Esophagus squamous epithelium (tissue), 5 donors: ENCODE results near the gene PITRM1. TPM values are rescaled to one million over a fixed set of nuclear protein-coding genes. Genes with fewer than 3 reads are reported as not detected.
A peak's percentile ranks its signal among the peaks of the same experiment; 100 is the strongest.

Experiments
- DNase-seq: peaks from one replicate; lab custom pipeline; 2025; lab: John Stamatoyannopoulos, UW
- H3K27ac ChIP-seq, 4 donors: fragments of 200-600 bp; sonication (generic); one replicate each; pipeline ENCODE4 v1.5.1; 2016 to 2019; ENCODE audit warnings: mild to moderate bottlenecking in 1 of 4
- H3K27me3 ChIP-seq, 4 donors: fragments of 200-600 bp; sonication (generic); 1 replicate in 3 of 4; 2 replicates in 1 of 4; pipeline versions ENCODE4 v1.5.1 to v1.6.0; 2017 to 2021; ENCODE audit warnings: antibody characterized with exemption in 1 of 4
- H3K36me3 ChIP-seq, 3 donors: fragments of 200-600 bp; sonication (generic); one replicate each; pipeline ENCODE4 v1.5.1; 2016 to 2019
- H3K4me1 ChIP-seq, 3 donors: fragments of 200-600 bp; sonication (generic); one replicate each; pipeline ENCODE4 v1.5.1; 2017 to 2019
- H3K4me3 ChIP-seq, 4 donors: fragments of 200-600 bp; sonication (generic); 1 replicate in 3 of 4; 2 replicates in 1 of 4; pipeline ENCODE4 v1.5.1; 2016 to 2019; ENCODE audit warnings: mild to moderate bottlenecking in 2 of 4, moderate library complexity in 1 of 4
- H3K9me3 ChIP-seq, 3 donors: fragments of 200-600 bp; sonication (generic); one replicate each; pipeline ENCODE4 v1.5.1; 2016 to 2019
- CTCF ChIP-seq, 6 experiments: fragments of 450-650 bp in 4 of 6; fragments of 200-600 bp in 2 of 6; sonication (generic) in 2 of 6; IDR thresholded peaks; one replicate each; pipeline ENCODE4 v1.5.1; 2016 to 2019; ENCODE audit warnings: antibody characterized with exemption in 6 of 6, mild to moderate bottlenecking in 4 of 6, moderate library complexity in 4 of 6
- POLR2A ChIP-seq, 4 donors: fragments of 450-650 bp; IDR thresholded peaks; one replicate each; pipeline ENCODE4 v1.6.1; 2017; ENCODE audit warnings: antibody characterized with exemption in 4 of 4, mild to moderate bottlenecking in 4 of 4, moderate library complexity in 3 of 4
- WGBS, 2 donors: methylation state at CpG; one replicate each; pipeline ENCODE4 v1.1.5; 2018; 5-methylcytosine and 5-hydroxymethylcytosine counted together
- intact Hi-C: fragments of 100-400 bp; cut with DNase I; formaldehyde crosslinking; loops from one replicate; pipeline ENCODE4 v1.15.0; 2022
- total RNA-seq, 4 donors: library from RNA; depleted of rRNA; stranded (reverse); fragments of >200 nt; gene quantifications; one replicate each; pipeline ENCODE4 v1.1.0, GENCODE V29; 2016
- donor health status: DM: yes; HTN: yes; CAD: no.

PITRM1 gene
- total RNA-seq, 4 donors from 2014 or later = 59.2 to 72.5 (median 65.9) TPM

- Histone ChIP-seq H3K4me3 (no peak overlapping the region), H3K4me1 (peaks cover 0 to 50% (median 13%) of the 10 kb centered on the region in 3 donors), H3K36me3 (peaks cover 7 to 95% (median 16%) of the 10 kb centered on the region in 3 donors), H3K27ac (no peak overlapping the region), H3K9me3 (no peaks in the 10 kb centered on the region), H3K27me3 (no peaks in the 10 kb centered on the region)
- intact Hi-C loops = no loop called here
- WGBS, 2 donors = 87 to 100% methylated on average over 2 to 11 of the region's 19 CpGs
- no peak for TF ChIP-seq POLR2A (IDR thresholded peaks at IDR 0.05)
- no peak for TF ChIP-seq CTCF (IDR thresholded peaks at IDR 0.05)
- no peak for DNase-seq
These were observed 59.2 kb downstream of the PITRM1 start for GRCh38 chr10:3113343-3113720.

GRCh38 chr10:3111621-3112163 lies 60.9 kb downstream of the PITRM1 start:
- peaks cover 5 to 66% (median 22%) of the 10 kb centered on the region in 3 donors for H3K4me1 ChIP-seq
- H3K27ac ChIP-seq = peak overlapping the region in 2 of 4 donors; percentile 21 to 48
- intact Hi-C loops = no loop called here
- TF ChIP-seq POLR2A (IDR thresholded peaks at IDR 0.05) (no peak), CTCF (IDR thresholded peaks at IDR 0.05) (no peak)
- WGBS, 2 donors = 64 to 69% methylated on average over 10 to 15 of the region's 15 CpGs
- H3K9me3 ChIP-seq = no peaks in the 10 kb centered on the region
- H3K4me3 ChIP-seq = no peak overlapping the region
- no peak for DNase-seq
- H3K36me3 ChIP-seq = peaks cover 2 to 85% (median 16%) of the 10 kb centered on the region in 3 donors
- H3K27me3 ChIP-seq = no peaks in the 10 kb centered on the region

GRCh38 chr10:3110782-3111620 lies 61.6 kb downstream of the PITRM1 start:
- H3K27ac ChIP-seq = peak overlapping the region in 2 of 4 donors; percentile 21 to 48
- H3K9me3 ChIP-seq = no peaks in the 10 kb centered on the region
- 60 to 63% methylated on average over 9 of the region's 9 CpGs for WGBS, 2 donors
- no peak for DNase-seq
- H3K36me3 ChIP-seq = peaks cover 0 to 80% (median 16%) of the 10 kb centered on the region in 3 donors
- TF ChIP-seq CTCF (IDR thresholded peaks at IDR 0.05) = no peak
- no peak for TF ChIP-seq POLR2A (IDR thresholded peaks at IDR 0.05)
- no peak overlapping the region for H3K4me3 ChIP-seq
- H3K4me1 ChIP-seq = peaks cover 5 to 61% (median 22%) of the 10 kb centered on the region in 3 donors
- intact Hi-C loops = no loop called here
- H3K27me3 ChIP-seq = no peaks in the 10 kb centered on the region

GRCh38 chr10:3109633-3110032 lies 62.9 kb downstream of the PITRM1 start:
- Histone ChIP-seq H3K27me3 (no peaks in the 10 kb centered on the region), H3K36me3 (peaks cover 7 to 82% (median 23%) of the 10 kb centered on the region in 3 donors), H3K4me3 (no peak overlapping the region), H3K4me1 (peaks cover 5 to 54% (median 22%) of the 10 kb centered on the region in 3 donors), H3K9me3 (no peaks in the 10 kb centered on the region), H3K27ac (peak overlapping the region in 2 of 4 donors; percentile 19 to 47)
- intact Hi-C loops = no loop called here
- TF ChIP-seq POLR2A (IDR thresholded peaks at IDR 0.05) (no peak), CTCF (IDR thresholded peaks at IDR 0.05) (no peak)
- no peak for DNase-seq
- 92 to 93% methylated on average over 5 to 12 of the region's 12 CpGs for WGBS, 2 donors

- no peak for TF ChIP-seq CTCF (IDR thresholded peaks at IDR 0.05)
- TF ChIP-seq POLR2A (IDR thresholded peaks at IDR 0.05) = no peak
- Histone ChIP-seq H3K4me3 (no peak overlapping the region), H3K4me1 (peaks cover 5 to 56% (median 22%) of the 10 kb centered on the region in 3 donors), H3K27ac (peak overlapping the region in 1 of 4 donors; percentile 47), H3K27me3 (no peaks in the 10 kb centered on the region), H3K9me3 (no peaks in the 10 kb centered on the region), H3K36me3 (peaks cover 7 to 82% (median 23%) of the 10 kb centered on the region in 3 donors)
- intact Hi-C loops = no loop called here
- no peak for DNase-seq
- 95 to 99% methylated on average over 8 to 11 of the region's 21 CpGs for WGBS, 2 donors
These were observed 63.4 kb downstream of the PITRM1 start for GRCh38 chr10:3109196-3109595.
